Endometrial microvascular endothelial cells (primary cell): ENCODE results near the gene C1QTNF8. TPM values are rescaled to one million over a fixed set of nuclear protein-coding genes. Genes with fewer than 3 reads are reported as not detected.

ENCODE experiments used
- in situ Hi-C: cut with HindIII; loops from 2 replicates; pipeline ENCODE4 v1.10.0; 2017; ENCODE audit warnings: low sequenced_read_pairs, low pct_unique_long_range_greater_than_20kb; ENCODE audit errors: inconsistent ontology term
- total RNA-seq: library from RNA; depleted of rRNA; stranded (reverse); fragments of >200 nt; gene quantifications from one replicate; pipeline ENCODE4 v1.2.3, GENCODE V29; 2015; ENCODE audit errors: inconsistent ontology term

The C1QTNF8 gene
- total RNA-seq, 1 donor from 2014 or later = not detected

DNA sequence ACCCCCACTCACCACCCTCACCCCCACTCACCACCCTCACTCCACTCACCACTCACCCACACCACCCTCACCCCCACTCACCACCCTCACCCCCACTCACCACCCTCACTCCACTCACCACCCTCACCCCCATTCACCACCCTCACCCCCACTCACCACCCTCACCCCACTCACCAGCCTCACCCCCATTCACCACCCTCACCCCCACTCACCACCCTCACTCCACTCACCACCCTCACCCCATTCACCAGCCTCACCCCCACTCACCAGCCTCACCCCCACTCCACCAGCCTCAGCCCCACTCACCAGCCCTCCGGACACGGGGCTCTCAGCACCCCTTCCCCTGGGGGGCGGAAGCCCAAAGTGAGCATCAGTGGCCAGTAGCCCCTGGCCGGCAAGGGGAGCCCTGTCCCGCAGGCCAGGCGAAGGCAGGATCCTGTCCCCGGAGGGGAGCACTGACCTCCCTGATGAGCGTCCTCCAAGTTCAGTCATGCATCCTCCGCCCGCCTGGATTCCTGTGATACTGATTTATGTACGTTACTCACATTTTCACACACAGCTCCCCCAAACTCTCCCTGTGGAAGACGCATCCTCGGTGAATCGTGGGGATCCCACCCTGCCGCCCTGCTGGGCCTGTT lies 18.0 kb upstream of the C1QTNF8 start:
- in situ Hi-C loops = no loop called here

DNA sequence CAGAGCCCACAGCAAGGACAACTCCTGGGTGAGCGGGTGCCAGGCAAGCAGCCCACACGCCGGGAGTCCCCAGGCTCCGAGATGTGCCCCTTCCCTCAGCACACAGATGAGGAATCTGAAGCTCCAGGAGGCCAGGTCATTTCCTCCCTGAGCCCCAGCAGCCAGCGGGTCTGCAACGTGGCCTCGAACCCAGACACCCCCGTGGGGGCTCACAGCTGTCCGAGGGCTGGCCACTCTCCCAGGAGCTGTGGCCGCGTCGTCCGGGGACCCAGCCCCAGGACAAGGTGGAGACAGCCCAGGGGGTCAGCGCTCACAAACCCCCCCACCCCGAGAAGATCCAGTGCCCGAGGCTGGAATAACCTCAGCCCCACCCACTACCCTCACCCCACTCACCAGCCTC lies 17.4 kb upstream of the C1QTNF8 start:
- in situ Hi-C loops = no loop called here

DNA sequence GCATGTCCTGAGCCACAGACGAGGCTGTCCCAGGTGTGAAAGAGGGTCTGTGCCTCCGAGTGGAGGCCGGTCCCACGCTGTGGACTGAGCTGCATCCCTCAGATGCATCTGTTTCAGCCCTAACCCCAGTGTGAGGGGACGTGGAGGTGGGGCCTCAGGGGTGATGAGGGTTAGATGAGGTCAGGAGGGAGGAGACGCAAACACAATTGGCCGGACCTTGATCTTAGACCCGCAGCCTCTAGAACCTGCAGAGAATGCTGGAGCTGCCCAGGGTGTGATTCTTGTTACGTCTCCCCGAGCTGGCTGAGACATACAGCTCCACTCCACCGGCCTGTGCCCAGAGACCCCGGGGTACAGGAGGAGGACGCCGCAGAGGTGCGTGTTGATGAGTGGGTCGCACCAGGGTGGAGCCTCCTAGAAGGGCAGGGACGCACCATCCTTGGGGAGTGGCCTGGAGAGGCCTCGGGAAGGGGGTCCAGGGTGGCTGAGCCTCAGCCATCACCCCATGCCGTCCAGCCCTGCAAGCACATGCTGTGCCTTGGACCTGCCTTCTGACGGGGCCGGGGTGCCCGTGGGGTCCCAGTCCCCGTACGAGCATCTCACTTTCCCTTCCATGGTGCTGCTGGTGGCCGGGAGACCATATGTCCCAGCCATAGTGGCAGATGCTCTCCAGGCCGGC lies 16.6 kb upstream of the C1QTNF8 start:
- in situ Hi-C loops = no loop called here

DNA sequence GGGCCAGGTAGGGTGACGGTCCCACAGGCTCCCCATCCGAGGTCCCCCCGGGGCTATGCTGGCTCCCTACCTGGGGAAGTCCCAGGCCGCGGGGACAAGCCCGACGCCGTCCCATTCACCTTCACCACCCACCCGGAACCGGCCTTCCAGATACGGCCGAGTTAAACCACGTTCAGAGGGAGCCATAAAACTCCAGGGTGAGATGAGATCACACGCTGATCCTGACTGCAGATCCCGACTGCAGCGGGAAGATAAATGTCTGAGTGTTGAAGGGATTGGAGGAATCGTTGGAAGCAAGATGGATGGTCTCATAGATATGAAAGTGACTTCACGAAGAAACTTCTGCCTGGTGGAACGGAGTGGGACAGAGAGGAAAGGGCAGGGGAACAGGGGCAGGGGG lies 13.6 kb upstream of the C1QTNF8 start:
- in situ Hi-C loops = no loop called here

DNA sequence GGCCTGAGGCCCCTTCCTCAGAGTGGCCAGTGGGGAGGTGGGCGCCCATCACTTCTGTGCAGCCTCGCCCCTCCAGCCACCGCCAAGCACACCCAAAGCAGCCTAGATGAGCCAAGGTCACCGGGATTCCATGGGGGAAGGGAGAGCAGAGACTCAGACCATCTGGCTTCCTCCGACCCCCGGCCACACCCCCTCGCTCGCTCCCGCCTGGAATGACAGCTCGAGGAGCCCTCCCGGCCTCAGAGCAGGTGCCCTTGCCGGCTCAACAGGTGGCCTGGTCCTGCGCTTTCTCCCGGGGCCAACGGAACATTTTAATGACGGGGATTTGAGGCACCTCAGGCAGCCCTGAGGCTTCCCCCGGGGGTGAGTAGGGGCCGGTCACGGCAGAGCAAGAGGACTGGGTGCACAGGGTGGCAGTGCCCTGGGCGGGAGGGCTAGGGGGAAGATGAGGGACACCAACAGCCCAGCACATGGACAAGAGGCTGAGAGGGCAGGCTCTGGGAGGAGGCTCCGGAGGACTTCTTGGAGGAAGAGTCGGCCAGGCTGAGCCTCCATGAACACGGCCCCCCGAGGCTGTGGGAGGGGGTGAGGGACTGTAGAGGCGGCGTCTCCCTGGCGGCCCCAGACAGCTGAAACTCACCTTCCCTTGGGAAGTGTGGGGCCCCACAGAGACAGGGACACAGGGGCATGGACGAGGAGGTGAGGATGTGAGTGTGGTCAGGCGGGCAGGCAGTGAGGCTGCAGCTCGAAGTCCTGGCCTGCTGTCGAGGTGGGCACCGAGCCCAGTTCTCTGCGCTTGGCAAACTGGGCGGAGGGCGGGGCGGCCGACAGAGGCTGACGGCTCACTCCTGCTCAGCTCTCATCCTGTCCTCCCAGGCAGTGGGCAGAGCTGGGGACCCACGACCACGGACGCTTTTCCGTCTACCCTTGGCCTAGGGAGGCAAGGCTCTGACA lies 12.5 kb upstream of the C1QTNF8 start:
- in situ Hi-C loops = no loop called here

DNA sequence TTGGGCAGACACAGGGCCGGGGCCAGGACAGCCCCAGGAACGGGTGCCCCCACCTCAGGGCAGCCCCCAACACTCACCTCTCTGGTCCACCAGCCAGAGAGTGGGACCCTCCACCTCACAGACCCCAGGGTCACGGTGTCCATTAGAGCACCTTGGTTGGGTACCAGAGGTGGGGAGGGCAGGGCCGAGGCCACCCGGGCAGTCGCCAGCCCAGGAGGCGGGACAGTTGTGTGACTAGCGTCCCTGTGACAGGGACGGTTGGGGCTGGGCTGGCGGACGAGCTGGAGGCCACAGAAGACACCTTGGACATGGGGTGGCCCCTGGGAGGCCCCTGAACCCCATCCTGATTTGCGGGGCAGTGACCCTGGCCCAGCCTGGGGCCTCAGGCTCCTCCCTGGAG lies 11.7 kb upstream of the C1QTNF8 start:
- in situ Hi-C loops = no loop called here

DNA sequence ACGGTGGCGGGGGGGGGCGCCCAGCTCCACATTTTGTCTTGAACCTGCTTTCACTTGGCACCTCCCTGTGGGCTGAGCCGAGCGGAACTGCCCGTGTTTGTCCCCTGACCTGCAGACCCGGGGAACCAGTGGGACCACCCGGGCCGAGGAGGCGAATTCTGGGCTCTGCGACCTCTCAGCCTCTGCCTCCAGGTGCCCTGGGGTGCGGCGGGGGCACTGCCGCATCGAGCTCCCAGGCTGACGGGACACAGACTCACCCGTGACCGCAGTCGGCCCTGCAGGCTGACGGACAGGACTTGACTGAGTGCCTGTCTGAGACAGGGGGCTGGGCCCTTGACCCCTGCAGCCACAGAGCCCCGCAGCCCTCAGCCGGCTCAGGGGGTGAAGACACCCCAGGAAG lies 11.1 kb upstream of the C1QTNF8 start:
- in situ Hi-C loops = no loop called here

DNA sequence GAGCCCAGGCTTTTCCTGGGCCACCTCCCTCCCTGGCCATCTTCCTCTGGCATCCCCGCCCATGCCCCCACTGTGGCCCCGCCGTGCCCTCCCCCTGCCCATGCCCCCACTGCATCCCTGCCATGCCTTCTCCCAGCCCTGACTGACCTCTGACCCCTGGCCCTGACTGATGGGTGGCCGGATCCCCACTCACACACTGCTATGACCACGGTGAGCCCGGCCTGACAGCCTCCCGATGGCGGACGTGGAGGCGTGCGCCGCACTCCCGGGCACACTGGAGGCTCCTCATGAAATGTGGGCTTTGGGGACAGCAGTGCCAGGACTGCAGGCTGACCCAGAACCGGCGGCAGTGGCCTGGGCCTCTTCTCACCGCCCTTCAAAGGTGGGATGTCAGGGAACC lies 10.6 kb upstream of the C1QTNF8 start:
- in situ Hi-C loops = no loop called here

GRCh38 chr16:1105888-1106620 lies 10.0 kb upstream of the C1QTNF8 start:
- in situ Hi-C loops = no loop called here

- in situ Hi-C loops = no loop called here
Measured at GRCh38 chr16:1103636-1103980, 7.6 kb upstream of the C1QTNF8 start.

DNA sequence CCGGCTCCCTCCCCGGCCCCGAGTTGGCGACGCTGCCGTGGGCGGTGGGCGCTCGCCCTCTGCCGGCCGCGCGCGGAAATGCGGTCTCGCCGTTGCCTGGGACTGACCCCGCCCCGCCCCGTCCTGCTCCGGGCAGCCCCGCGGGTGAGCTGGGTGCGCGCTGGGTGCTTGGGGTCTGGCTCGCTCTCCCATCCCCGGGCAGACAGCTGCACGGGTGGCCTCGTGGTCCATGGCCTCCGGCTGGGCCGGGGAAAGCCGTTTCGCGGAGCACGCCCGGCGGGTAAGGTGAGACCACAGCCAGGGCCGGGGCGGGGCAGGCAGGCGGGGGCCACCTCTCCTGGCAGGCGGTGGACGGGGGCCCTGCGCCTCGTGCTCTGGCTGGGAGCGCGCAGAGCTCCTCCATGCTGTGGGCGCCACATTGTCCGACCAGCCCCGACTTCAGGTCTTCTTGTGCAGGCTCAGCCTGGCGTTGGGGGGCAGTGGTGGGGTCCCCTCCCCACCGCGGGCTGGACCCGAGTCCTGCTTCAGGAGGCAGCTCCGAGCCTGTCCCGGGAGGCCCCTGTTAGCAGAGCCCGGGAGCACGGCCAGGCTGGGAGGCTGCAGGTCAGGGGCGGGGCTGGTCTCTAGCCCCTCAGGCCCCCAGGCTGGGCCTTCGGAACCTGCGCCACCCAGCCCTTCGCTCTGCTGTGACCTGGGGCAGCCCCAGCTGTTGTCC lies 7.0 kb upstream of the C1QTNF8 start:
- in situ Hi-C loops = no loop called here

DNA sequence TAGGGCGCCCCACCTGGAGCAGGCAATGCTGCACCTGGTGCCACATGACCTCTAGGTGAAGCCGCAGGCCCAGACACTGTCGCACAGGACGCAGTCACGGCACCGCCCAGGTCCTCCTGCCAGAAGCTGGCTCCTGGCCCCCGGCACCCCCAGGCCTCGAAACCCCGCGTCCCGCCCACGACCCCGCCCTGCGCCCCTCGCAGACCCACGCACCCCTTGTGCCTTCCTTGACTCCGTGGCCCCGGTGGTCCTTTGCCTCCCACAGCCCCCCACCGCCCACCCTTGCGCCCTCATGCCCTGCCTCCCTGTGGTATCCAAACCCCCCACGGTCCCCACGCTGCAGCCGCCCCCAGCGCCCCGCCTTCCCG lies 6.3 kb upstream of the C1QTNF8 start:
- in situ Hi-C loops = no loop called here

- in situ Hi-C loops = no loop called here
Measured at GRCh38 chr16:1101573-1102332, 5.7 kb upstream of the C1QTNF8 start.

GRCh38 chr16:1101133-1101532 lies 5.1 kb upstream of the C1QTNF8 start:
- in situ Hi-C loops = no loop called here

DNA sequence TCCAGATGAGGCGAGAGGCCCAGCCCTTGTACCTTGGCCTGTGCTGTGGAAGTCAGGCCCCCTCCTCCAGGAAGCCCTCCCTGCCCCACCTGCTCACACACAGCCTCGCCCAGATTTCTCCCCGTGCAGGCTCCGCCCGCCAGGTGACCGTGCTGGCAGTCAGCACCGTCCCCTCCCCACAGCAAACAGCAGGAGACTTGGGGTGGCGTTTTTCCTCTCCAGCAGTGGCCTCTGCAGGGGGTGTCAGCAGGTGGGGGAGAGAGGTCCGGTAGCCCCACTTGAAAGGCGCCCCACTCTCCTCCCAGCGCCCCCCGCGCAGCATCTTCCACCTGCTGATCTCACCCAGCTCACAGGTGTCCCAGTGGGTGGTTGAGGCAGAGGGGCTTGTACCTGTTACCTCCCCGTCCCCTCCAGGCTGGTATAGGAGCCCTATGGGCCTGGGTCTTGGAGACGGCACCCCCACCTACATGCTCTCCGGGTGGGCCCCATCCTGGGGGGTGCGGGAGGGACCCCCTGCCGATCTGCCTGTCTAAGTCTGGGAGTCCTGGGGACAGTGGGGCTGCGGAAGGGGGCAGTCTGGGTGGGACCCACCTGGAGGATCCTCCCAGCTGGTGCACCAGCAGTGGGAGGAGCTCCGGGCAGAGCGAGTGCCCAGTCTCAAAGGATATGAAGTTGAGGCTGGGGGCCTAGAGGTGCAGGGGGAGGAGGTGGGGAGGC lies 4.2 kb upstream of the C1QTNF8 start:
- in situ Hi-C loops = no loop called here

DNA sequence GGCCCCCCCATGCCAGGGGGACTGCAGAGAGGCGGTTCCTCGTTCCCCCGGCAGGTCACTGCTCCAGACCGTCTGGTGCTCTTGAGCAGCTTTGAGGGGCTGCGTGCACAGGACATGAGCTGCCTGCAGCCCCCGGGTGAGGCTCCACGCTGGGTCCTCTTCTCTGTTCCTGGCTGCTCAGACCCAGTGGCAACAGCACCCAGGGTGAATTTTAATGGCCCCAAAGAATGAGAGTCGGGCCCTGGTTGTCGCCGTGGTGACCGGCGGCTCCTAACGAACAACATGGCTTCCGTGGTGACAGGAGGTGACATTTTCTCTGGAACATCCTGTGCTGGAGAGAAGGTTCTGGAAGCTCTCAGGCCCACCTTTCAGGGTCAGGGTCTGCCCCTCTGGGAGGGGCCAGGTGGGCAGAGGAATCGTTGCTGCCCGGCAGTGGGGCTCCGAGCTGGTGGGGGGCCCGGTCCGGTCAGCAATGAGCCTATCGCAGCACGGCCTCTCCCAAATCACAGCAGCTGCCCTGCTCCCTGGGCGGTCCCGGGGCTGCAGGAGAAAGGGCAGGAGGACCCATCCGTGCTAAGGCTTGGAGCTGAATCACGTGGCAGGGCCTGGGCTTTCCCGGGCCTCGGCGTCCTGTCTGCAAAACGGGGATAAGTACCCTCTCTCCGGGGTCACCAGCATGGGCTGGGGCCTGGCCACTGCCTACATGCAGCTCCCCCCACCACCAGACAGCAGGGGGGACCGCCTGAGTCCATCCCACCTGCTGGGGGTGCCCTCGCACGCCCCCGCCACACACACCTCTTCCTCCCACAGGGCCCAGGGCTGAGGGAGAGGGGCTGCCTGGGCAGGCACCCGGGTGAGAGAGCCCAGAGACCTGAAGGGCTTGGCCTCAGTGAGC lies 3.4 kb upstream of the C1QTNF8 start:
- in situ Hi-C loops = no loop called here
